Activated CD4-positive, alpha-beta T cell treated with anti-CD3 and anti-CD28 coated beads for 48 hours (primary cell): Measurements from ENCODE around the gene DNAI7.

Experiments
- DNase-seq: peaks from one replicate; pipeline ENCODE4 v3.0.0-alpha.2; 2020

The DNAI7 gene

GRCh38 chr12:25182765-25183164 is 12.2 kb downstream of the DNAI7 start:
- no peak for DNase-seq

- DNase-seq: no peak
Measured at GRCh38 chr12:25162866-25163265, 32.1 kb downstream of the DNAI7 start.

GRCh38 chr12:25156061-25156460 is 38.9 kb downstream of the DNAI7 start:
- no peak for DNase-seq

- no peak for DNase-seq
Measured at GRCh38 chr12:25155022-25155576, 39.9 kb downstream of the DNAI7 start.

- DNase-seq: no peak
Measured at GRCh38 chr12:25152055-25152454, 42.9 kb downstream of the DNAI7 start.

GRCh38 chr12:25151476-25151875 is 43.5 kb downstream of the DNAI7 start:
- DNase-seq: no peak

GRCh38 chr12:25146686-25147085 is 48.3 kb downstream of the DNAI7 start:
- no peak for DNase-seq

- DNase-seq: peak; percentile 53
Measured at GRCh38 chr12:25135531-25136154, 59.3 kb downstream of the DNAI7 start.

GRCh38 chr12:25131270-25131669 is 63.7 kb downstream of the DNAI7 start:
- no peak for DNase-seq

- DNase-seq: no peak
Measured at GRCh38 chr12:25130741-25131188, 64.2 kb downstream of the DNAI7 start.

GRCh38 chr12:25126746-25127145 is 68.2 kb downstream of the DNAI7 start:
- no peak for DNase-seq

GRCh38 chr12:25126101-25126500 is 68.9 kb downstream of the DNAI7 start:
- no peak for DNase-seq

GRCh38 chr12:25124493-25124892 is 70.5 kb downstream of the DNAI7 start:
- no peak for DNase-seq

- no peak for DNase-seq
Measured at GRCh38 chr12:25123126-25123525, 71.8 kb downstream of the DNAI7 start.

- DNase-seq: no peak
Measured at GRCh38 chr12:25121916-25122315, 73.0 kb downstream of the DNAI7 start.

- no peak for DNase-seq
Measured at GRCh38 chr12:25121110-25121509, 73.8 kb downstream of the DNAI7 start.

- DNase-seq: no peak
Measured at GRCh38 chr12:25119020-25119419, 75.9 kb downstream of the DNAI7 start.

GRCh38 chr12:25115677-25116076 is 79.3 kb downstream of the DNAI7 start:
- no peak for DNase-seq

- no peak for DNase-seq
Measured at GRCh38 chr12:25113651-25114050, 81.3 kb downstream of the DNAI7 start.

GRCh38 chr12:25110260-25110659 is 84.7 kb downstream of the DNAI7 start:
- no peak for DNase-seq

GRCh38 chr12:25107920-25108319 is 87.0 kb downstream of the DNAI7 start:
- DNase-seq: no peak

- no peak for DNase-seq
Measured at GRCh38 chr12:25106818-25107217, 88.1 kb downstream of the DNAI7 start.

GRCh38 chr12:25102402-25102801 is 92.6 kb downstream of the DNAI7 start:
- DNase-seq: no peak

- no peak for DNase-seq
Measured at GRCh38 chr12:25101092-25101445, 93.9 kb downstream of the DNAI7 start.
